Glutamatergic neuron (in vitro differentiated cells): ENCODE results near the gene EPN3. TPM values are rescaled to one million over a fixed set of nuclear protein-coding genes. Genes with fewer than 3 reads are reported as not detected.

ENCODE experiments used
- DNase-seq: peaks from one replicate; pipeline ENCODE4 v3.0.0; 2022
- H3K27ac Mint-ChIP-seq: one replicate; pipeline ENCODE4 v1.8.0; 2020; ENCODE audit warnings: mild to moderate bottlenecking, mixed read lengths, inconsistent platforms; ENCODE audit not compliant: unreplicated experiment
- H3K27me3 Mint-ChIP-seq: one replicate; pipeline ENCODE4 v1.8.0; 2020; ENCODE audit warnings: mild to moderate bottlenecking, moderate library complexity, mixed read lengths, inconsistent platforms; ENCODE audit not compliant: unreplicated experiment
- H3K36me3 Mint-ChIP-seq: one replicate; pipeline ENCODE4 v1.8.0; 2020; ENCODE audit warnings: mild to moderate bottlenecking, mixed read lengths, inconsistent platforms; ENCODE audit not compliant: unreplicated experiment
- H3K4me1 Mint-ChIP-seq: one replicate; pipeline ENCODE4 v1.8.0; 2020; ENCODE audit warnings: mild to moderate bottlenecking, low read depth, mixed read lengths, inconsistent platforms; ENCODE audit not compliant: unreplicated experiment
- H3K4me3 Mint-ChIP-seq: one replicate; pipeline ENCODE4 v1.8.0; 2020; ENCODE audit warnings: mild to moderate bottlenecking, mixed read lengths, inconsistent platforms; ENCODE audit not compliant: unreplicated experiment
- H3K9me3 Mint-ChIP-seq: one replicate; pipeline ENCODE4 v1.8.0; 2020; ENCODE audit warnings: mild to moderate bottlenecking, moderate library complexity, mixed read lengths, inconsistent platforms; ENCODE audit not compliant: unreplicated experiment
- long read RNA-seq: library from polyadenylated mRNA; unstranded; transcript quantifications from one replicate; pipeline ENCODE4 v2.0.0, GENCODE V29; 2020; ENCODE audit not compliant: unreplicated experiment
- total RNA-seq: library from RNA; stranded (reverse); fragmentation: NEBNext Ultra II Directional; extraction: Animal tissue kit (Norgen Biotek cat#: 25700); gene quantifications from one replicate; pipeline ENCODE4 v1.2.1, GENCODE V29; 2021; ENCODE audit not compliant: unreplicated experiment
- TF ChIP-seq, protein P1 (sequence below): fragments of 200-600 bp; sonication (generic); IDR thresholded peaks from one replicate; pipeline ENCODE4 v1.5.0; 2021; ENCODE audit not compliant: partially characterized antibody, unreplicated experiment

Gene EPN3
- total RNA-seq, result 0.12 TPM
- long read RNA-seq, partial matches to known transcripts, result 0 of 1 reads
- long read RNA-seq, other reads (novel, unspliced or antisense), result 1 of 1 reads

DNA sequence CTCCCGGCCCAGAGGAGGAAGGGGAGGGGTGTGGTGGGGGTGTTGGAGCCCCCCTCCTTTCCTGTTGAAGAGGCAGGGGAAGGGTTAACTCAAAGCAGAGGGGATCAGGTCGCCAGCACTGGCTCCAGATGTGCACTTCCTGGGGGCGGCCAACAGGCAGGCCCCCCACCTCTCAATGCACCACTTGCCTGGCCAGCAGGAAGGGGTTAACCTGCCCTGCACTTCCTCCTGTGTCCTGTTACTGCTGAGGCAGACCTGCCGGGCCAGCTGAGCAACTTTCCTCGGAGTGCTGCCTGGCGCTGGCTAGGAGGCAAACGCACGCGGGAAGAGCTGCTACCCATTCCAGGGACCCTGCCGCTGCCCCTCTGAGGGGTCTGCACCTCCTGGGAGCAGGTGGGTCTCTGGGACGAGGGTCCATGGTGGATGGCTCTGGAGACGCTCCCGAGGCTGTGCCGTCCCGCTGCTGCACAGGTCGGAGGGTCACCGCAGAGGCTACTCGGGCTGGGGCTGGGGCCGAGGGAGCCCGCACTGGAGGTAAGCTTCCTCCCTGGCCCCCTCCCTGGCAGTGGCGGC lies at the start of gene EPN3:
Gene EPN3, plus strand, starts transcription at position 284 of the 573 bp plus-strand sequence. CDS start 3,822 bp downstream, outside the sequence.
- H3K27me3 Mint-ChIP-seq, result peaks cover 14% of the 10 kb centered on the region
- TF ChIP-seq, protein P1, sequence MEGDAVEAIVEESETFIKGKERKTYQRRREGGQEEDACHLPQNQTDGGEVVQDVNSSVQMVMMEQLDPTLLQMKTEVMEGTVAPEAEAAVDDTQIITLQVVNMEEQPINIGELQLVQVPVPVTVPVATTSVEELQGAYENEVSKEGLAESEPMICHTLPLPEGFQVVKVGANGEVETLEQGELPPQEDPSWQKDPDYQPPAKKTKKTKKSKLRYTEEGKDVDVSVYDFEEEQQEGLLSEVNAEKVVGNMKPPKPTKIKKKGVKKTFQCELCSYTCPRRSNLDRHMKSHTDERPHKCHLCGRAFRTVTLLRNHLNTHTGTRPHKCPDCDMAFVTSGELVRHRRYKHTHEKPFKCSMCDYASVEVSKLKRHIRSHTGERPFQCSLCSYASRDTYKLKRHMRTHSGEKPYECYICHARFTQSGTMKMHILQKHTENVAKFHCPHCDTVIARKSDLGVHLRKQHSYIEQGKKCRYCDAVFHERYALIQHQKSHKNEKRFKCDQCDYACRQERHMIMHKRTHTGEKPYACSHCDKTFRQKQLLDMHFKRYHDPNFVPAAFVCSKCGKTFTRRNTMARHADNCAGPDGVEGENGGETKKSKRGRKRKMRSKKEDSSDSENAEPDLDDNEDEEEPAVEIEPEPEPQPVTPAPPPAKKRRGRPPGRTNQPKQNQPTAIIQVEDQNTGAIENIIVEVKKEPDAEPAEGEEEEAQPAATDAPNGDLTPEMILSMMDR, result no peak
- DNase-seq, result no peak
- H3K36me3 Mint-ChIP-seq, result peaks cover 4% of the 10 kb centered on the region
- H3K4me1 Mint-ChIP-seq, result peaks cover 5% of the 10 kb centered on the region
- H3K9me3 Mint-ChIP-seq, result peaks cover 2% of the 10 kb centered on the region
- peak within 1 kb of the TSS; percentile 18 for H3K4me3 Mint-ChIP-seq
- no peak within 1 kb of the TSS for H3K27ac Mint-ChIP-seq

DNA sequence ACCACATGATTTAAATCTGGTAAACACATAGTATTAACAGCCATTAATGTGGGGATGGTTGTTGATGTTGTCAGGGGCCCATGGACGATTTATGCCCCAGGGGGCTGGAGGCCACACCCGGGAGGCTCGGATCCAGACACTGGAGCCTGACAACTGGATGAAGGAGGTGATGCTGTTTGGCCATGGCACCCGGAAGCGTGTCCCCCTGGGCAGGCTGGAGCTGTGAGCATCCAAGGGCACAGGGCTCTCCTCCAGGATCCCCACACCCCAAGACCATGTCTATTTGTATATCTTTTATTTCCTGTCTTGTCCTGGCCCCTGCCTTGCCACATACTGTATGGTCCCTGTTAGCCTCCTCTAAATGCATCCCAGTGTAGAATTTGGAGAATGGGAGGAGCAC lies 49.3 kb upstream of the EPN3 start:
- Mint-ChIP-seq H3K4me1 (peaks cover 5% of the 10 kb centered on the region), H3K27me3 (peaks cover 2% of the 10 kb centered on the region), H3K9me3 (peaks cover 3% of the 10 kb centered on the region), H3K36me3 (no peaks in the 10 kb centered on the region), H3K4me3 (no peak overlapping the region), H3K27ac (no peak overlapping the region)
- no peak for DNase-seq
- TF ChIP-seq, protein P1, result no peak

DNA sequence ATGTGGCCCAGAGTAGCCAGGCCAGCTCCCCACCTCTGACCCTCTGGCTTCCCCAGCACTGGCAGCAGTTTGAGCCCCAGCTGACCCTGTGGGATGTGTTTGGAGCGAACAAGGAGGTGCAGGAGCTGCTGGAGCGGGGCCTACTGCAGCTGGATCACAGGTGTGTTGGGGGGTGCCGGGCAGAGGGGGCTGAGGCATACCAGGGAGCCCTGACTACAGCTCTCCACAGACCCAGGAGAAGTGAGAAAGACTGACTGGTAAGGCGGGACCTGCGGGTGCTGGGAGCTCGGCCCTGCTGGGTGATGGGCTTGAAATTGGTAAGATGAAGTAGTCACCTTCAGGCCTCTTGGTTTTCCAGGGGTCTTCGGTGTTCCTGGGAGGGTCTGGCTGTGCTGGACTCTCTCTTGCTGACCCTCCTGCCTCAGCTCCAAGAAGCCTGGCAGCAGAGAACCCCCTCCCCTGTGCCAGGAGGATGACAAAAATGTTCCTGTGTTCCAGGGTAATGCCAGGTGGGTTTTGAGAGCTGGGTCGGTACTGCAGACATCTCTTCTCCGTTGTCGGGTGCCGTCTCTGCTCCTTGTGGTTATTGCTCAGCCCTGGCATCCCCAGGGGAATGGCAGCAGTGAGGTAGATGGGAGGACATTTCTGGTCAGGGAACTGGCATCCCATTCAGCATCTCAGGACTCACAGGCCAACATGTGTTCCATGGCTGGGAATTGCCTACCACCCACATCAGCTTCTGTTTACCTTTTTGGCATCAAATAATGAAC lies 48.0 kb upstream of the EPN3 start:
- Mint-ChIP-seq H3K4me1 (peaks cover 2% of the 10 kb centered on the region), H3K9me3 (peaks cover under 1% of the 10 kb centered on the region), H3K4me3 (no peak overlapping the region), H3K27ac (no peak overlapping the region), H3K36me3 (no peaks in the 10 kb centered on the region), H3K27me3 (peaks cover 3% of the 10 kb centered on the region)
- TF ChIP-seq, protein P1, result no peak
- no peak for DNase-seq

DNA sequence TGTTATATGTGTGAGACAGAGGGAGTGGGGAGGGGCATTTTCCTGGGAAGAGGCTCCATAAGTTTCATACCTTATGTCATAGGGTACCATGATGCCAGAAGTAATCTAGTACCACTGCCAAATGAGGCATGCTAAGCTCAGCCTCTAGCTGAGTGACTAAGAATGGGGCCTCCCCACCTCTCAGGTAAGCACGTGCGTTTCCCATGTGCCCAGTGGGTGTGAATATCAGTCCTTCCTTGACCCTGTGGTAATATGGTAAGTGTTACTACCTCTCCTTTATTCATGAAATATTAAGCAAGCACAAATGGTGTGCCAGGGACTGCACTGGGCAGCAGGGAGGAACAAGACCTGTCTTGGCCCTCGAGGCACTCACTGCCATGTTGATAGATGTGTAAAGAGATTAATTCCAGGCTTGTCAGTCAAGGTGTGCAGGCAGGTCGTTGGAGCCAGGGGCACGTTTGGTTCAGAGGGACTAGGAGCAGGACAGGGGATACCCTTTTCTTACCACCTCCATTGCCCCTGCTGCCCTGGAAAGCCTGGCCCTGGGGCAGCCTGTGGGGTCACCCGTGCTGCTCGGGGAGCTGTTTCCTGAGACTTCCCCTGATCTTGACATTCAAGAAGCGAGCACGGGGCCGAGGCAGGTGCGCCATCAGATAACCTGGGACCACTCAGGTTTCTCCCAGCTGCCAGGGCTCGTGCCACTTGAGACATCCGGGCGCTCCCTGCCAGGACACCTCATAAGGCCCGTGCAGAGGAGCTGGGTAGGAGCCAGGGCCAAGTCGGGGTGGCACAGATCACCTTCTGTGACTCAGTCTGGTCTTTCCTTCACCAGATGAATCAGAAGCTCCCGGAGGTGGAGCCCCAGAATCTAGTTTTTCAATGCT lies 45.1 kb upstream of the EPN3 start:
- Mint-ChIP-seq H3K27ac (no peak overlapping the region), H3K4me3 (no peak overlapping the region)

More for the DNA sequence above, 45.1 kb upstream of the EPN3 start:
- Mint-ChIP-seq H3K4me1 (no peaks in the 10 kb centered on the region), H3K27me3 (peaks cover 1% of the 10 kb centered on the region), H3K9me3 (no peaks in the 10 kb centered on the region), H3K36me3 (no peaks in the 10 kb centered on the region)
- no peak for DNase-seq
- TF ChIP-seq, protein P1, result no peak
